Suprapubic skin (tissue), 3 donors: ENCODE results near the gene MTF1.

Experiments used
- EP300 ChIP-seq: sonication (generic); formaldehyde crosslinking; IDR thresholded peaks from one replicate; pipeline ENCODE4 v1.6.1; 2017; ENCODE audit warnings: antibody characterized with exemption
- TF ChIP-seq, protein P1 (sequence below), 2 donors: fragments of 200-600 bp in 1 of 2; fragments of 450-650 bp in 1 of 2; sonication (generic) in 1 of 2; IDR thresholded peaks; one replicate each; pipeline ENCODE4 v1.5.1; 2016 to 2019; ENCODE audit warnings: antibody characterized with exemption in 2 of 2, mild to moderate bottlenecking in 1 of 2, moderate library complexity in 1 of 2

DNA sequence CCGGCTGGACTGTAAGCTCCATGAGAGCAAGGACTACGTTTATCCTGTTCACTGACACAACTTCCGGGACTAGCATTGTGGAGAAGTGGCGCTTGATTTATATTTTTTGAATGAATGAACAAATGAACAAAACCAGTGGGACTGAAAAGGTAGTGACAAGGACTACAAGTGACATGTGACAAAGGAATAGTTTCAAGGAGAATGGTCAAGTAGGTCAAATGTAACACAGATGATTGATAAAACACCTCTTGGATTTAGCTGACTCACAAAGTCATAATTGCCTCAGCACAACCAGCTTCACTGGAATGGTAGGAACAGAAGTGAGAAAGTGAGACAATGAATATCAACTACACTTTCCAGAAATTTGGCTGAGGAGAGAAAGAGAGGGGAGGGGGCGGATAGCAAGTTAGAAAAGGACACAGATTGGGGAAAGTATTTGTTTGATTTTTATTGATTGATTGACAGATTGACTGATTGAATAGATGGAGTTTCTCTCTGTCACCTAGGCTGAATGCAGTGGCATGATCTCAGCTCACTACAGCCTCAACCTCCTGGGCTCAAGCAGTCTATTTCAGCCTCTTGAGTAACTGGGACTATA lies 14.2 kb downstream of the MTF1 start:
- no peak for TF ChIP-seq EP300
- TF ChIP-seq, protein P1, sequence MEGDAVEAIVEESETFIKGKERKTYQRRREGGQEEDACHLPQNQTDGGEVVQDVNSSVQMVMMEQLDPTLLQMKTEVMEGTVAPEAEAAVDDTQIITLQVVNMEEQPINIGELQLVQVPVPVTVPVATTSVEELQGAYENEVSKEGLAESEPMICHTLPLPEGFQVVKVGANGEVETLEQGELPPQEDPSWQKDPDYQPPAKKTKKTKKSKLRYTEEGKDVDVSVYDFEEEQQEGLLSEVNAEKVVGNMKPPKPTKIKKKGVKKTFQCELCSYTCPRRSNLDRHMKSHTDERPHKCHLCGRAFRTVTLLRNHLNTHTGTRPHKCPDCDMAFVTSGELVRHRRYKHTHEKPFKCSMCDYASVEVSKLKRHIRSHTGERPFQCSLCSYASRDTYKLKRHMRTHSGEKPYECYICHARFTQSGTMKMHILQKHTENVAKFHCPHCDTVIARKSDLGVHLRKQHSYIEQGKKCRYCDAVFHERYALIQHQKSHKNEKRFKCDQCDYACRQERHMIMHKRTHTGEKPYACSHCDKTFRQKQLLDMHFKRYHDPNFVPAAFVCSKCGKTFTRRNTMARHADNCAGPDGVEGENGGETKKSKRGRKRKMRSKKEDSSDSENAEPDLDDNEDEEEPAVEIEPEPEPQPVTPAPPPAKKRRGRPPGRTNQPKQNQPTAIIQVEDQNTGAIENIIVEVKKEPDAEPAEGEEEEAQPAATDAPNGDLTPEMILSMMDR (IDR thresholded peaks at IDR 0.05) = no peak
